Ascending aorta (tissue), 2 donors: ENCODE data around the gene SDK1. TPM values are rescaled to one million over a fixed set of nuclear protein-coding genes. Genes with fewer than 3 reads are reported as not detected.

Experiments
- DNase-seq, 2 donors: peaks; one replicate each; pipeline ENCODE4 v3.0.0-alpha.2; 2019; ENCODE audit warnings: low spot score in 2 of 2
- H3K27ac ChIP-seq, 2 donors: fragments of 200-600 bp; sonication (generic); one replicate each; pipeline ENCODE4 v1.5.1; 2016 to 2017; ENCODE audit warnings: mild to moderate bottlenecking in 1 of 2
- H3K27me3 ChIP-seq: fragments of 200-600 bp; sonication (generic); one replicate; pipeline ENCODE4 v1.5.1; 2017
- H3K36me3 ChIP-seq, 2 donors: fragments of 200-600 bp; sonication (generic); one replicate each; pipeline ENCODE4 v1.5.1; 2016
- H3K4me1 ChIP-seq, 2 donors: fragments of 200-600 bp; sonication (generic); one replicate each; pipeline ENCODE4 v1.5.1; 2016 to 2017; ENCODE audit warnings: mild to moderate bottlenecking in 1 of 2
- H3K4me3 ChIP-seq, 2 donors: fragments of 200-600 bp; sonication (generic); one replicate each; pipeline ENCODE4 v1.5.1; 2016 to 2017; ENCODE audit warnings: mild to moderate bottlenecking in 1 of 2
- H3K9me3 ChIP-seq, 2 donors: fragments of 200-600 bp; sonication (generic); one replicate each; pipeline ENCODE4 v1.5.1; 2016
- CTCF ChIP-seq, 3 experiments: fragments of 200-600 bp in 2 of 3; fragments of 450-650 bp in 1 of 3; sonication (generic) in 2 of 3; IDR thresholded peaks; one replicate each; pipeline ENCODE4 v1.5.1; 2016 to 2019; ENCODE audit warnings: antibody characterized with exemption in 3 of 3, mild to moderate bottlenecking in 1 of 3, moderate library complexity in 1 of 3
- intact Hi-C: fragments of 100-400 bp; cut with DNase I; formaldehyde crosslinking; loops from one replicate; pipeline ENCODE4 v1.15.1; 2023
- total RNA-seq: library from RNA; depleted of rRNA; stranded (reverse); fragments of >200 nt; gene quantifications from one replicate; pipeline ENCODE4 v1.1.0, GENCODE V29; 2016

Gene SDK1
- total RNA-seq, 1 donor from 2014 or later: 13.3 TPM

GRCh38 chr7:4166340-4166739, 865.3 kb downstream of the SDK1 start:
- intact Hi-C loops: no loop called here
- no peak overlapping the region for H3K27ac ChIP-seq
- TF ChIP-seq CTCF (IDR thresholded peaks at IDR 0.05): no peak
- H3K4me3 ChIP-seq: no peak overlapping the region
- no peaks in the 10 kb centered on the region for H3K27me3 ChIP-seq
- H3K36me3 ChIP-seq: peaks cover 0 to 3% of the 10 kb centered on the region in 2 donors
- H3K9me3 ChIP-seq: no peaks in the 10 kb centered on the region
- no peak for DNase-seq
- no peaks in the 10 kb centered on the region for H3K4me1 ChIP-seq

- Histone ChIP-seq H3K27me3 (no peaks in the 10 kb centered on the region), H3K4me3 (no peak overlapping the region), H3K4me1 (no peaks in the 10 kb centered on the region), H3K9me3 (no peaks in the 10 kb centered on the region), H3K27ac (no peak overlapping the region), H3K36me3 (peaks cover 0 to 3% of the 10 kb centered on the region in 2 donors)
- no peak for DNase-seq
- intact Hi-C loops: no loop called here
- TF ChIP-seq CTCF (IDR thresholded peaks at IDR 0.05): no peak
Measured at GRCh38 chr7:4166807-4167206, 865.8 kb downstream of the SDK1 start.

GRCh38 chr7:4167385-4167910, 866.4 kb downstream of the SDK1 start:
- Histone ChIP-seq H3K27me3 (no peaks in the 10 kb centered on the region), H3K27ac (no peak overlapping the region), H3K36me3 (peaks cover 0 to 3% of the 10 kb centered on the region in 2 donors), H3K4me3 (no peak overlapping the region), H3K4me1 (no peaks in the 10 kb centered on the region), H3K9me3 (no peaks in the 10 kb centered on the region)
- DNase-seq: no peak
- intact Hi-C loops: no loop called here
- no peak for TF ChIP-seq CTCF (IDR thresholded peaks at IDR 0.05)

- DNase-seq: no peak
- Histone ChIP-seq H3K36me3 (peaks cover 0 to 3% of the 10 kb centered on the region in 2 donors), H3K4me1 (no peaks in the 10 kb centered on the region), H3K9me3 (no peaks in the 10 kb centered on the region), H3K27me3 (no peaks in the 10 kb centered on the region), H3K27ac (no peak overlapping the region), H3K4me3 (no peak overlapping the region)
- no peak for TF ChIP-seq CTCF (IDR thresholded peaks at IDR 0.05)
- intact Hi-C loops: no loop called here
Measured at GRCh38 chr7:4168041-4168440, 867.0 kb downstream of the SDK1 start.

- H3K36me3 ChIP-seq: peaks cover 0 to 3% of the 10 kb centered on the region in 2 donors
- no peak for TF ChIP-seq CTCF (IDR thresholded peaks at IDR 0.05)
- intact Hi-C loops: no loop called here
- DNase-seq: no peak
- no peaks in the 10 kb centered on the region for H3K27me3 ChIP-seq
- H3K4me1 ChIP-seq: no peaks in the 10 kb centered on the region
- H3K9me3 ChIP-seq: no peaks in the 10 kb centered on the region
- no peak overlapping the region for H3K4me3 ChIP-seq
- no peak overlapping the region for H3K27ac ChIP-seq
Measured at GRCh38 chr7:4168541-4168940, 867.5 kb downstream of the SDK1 start.

GRCh38 chr7:4169455-4169854, 868.4 kb downstream of the SDK1 start:
- no peaks in the 10 kb centered on the region for H3K27me3 ChIP-seq
- H3K27ac ChIP-seq: no peak overlapping the region
- intact Hi-C loops: no loop called here
- no peak for DNase-seq
- H3K4me3 ChIP-seq: no peak overlapping the region
- no peak for TF ChIP-seq CTCF (IDR thresholded peaks at IDR 0.05)
- H3K36me3 ChIP-seq: peaks cover 0 to 3% of the 10 kb centered on the region in 2 donors
- H3K4me1 ChIP-seq: no peaks in the 10 kb centered on the region
- H3K9me3 ChIP-seq: no peaks in the 10 kb centered on the region
